SK-N-SH (cell line): ENCODE data around the gene EFNB1. TPM values are rescaled to one million over a fixed set of nuclear protein-coding genes. Genes with fewer than 3 reads are reported as not detected.

Experiments
- CTCF ChIA-PET: fragments of 300-600, 350-600 bp; formaldehyde crosslinking; extraction: SDS; loops from one replicate; lab custom pipeline; 2021; lab: Yijun Ruan, JAX
- POLR2A ChIA-PET: fragments of 350-600 bp; sonication (Branson Sonifier 250); formaldehyde crosslinking; extraction: SDS; loops from one replicate; lab custom pipeline; 2020; ENCODE audit warnings: antibody characterized with exemption, inconsistent platforms; lab: Yijun Ruan, JAX
- DNase-seq: peaks from one replicate; pipeline ENCODE4 v3.0.0; 2012
- H2AFZ ChIP-seq: fragments of 200-600 bp; sonication (generic); 2 replicates; pipeline ENCODE4 v1.8.1; 2016; ENCODE audit warnings: antibody characterized with exemption, mild to moderate bottlenecking, low read depth
- H3F3A ChIP-seq: fragments of 200-600 bp; sonication (generic); replicated peaks from 2 replicates; pipeline ENCODE3; 2016; ENCODE audit warnings: antibody characterized with exemption, mild to moderate bottlenecking; ENCODE audit not compliant: insufficient read depth
- H3K27ac ChIP-seq, 2 experiments: fragments of 200-500 bp in 1 of 2; fragments of 200-600 bp in 1 of 2; sonication (Bioruptor generic) in 1 of 2; sonication (generic), shearing (Covaris generic) in 1 of 2; 2 replicates each; pipeline versions ENCODE4 v1.5.1 to v1.6.1; 2014 to 2016; ENCODE audit warnings: low read depth in 2 of 2, inconsistent platforms in 1 of 2, low read length in 1 of 2, mild to moderate bottlenecking in 1 of 2, mixed read lengths in 1 of 2
- H3K27me3 ChIP-seq: fragments of 200-600 bp; sonication (generic), shearing (Covaris generic); 2 replicates; pipeline ENCODE4 v1.6.1; 2016; ENCODE audit warnings: mixed run types; ENCODE audit not compliant: insufficient read depth
- H3K36me3 ChIP-seq, 2 experiments: fragments of 200-500 bp in 1 of 2; fragments of 200-600 bp in 1 of 2; sonication (Bioruptor generic) in 1 of 2; sonication (generic) in 1 of 2; replicated peaks in 1 of 2; 2 replicates each; pipeline versions ENCODE3 to v1.5.1; 2014 to 2016; ENCODE audit warnings: low read length in 1 of 2, mild to moderate bottlenecking in 1 of 2; ENCODE audit not compliant: insufficient read depth in 2 of 2, control insufficient read depth in 1 of 2
- H3K4me1 ChIP-seq, 2 experiments: fragments of 200-500 bp in 1 of 2; fragments of 200-600 bp in 1 of 2; sonication (Bioruptor generic) in 1 of 2; sonication (generic), shearing (Covaris generic) in 1 of 2; 2 replicates each; pipeline versions ENCODE4 v1.5.1 to v1.6.1; 2014 to 2016; ENCODE audit warnings: low read depth in 1 of 2, low read length in 1 of 2, mixed run types in 1 of 2; ENCODE audit not compliant: insufficient read depth in 2 of 2, control insufficient read depth in 1 of 2
- H3K4me2 ChIP-seq: fragments of 200-600 bp; sonication (generic), shearing (Covaris generic); 2 replicates; pipeline ENCODE4 v1.6.1; 2017; ENCODE audit warnings: mixed run types
- H3K4me3 ChIP-seq, 2 experiments: fragments of 200-500 bp in 1 of 2; fragments of 200-600 bp in 1 of 2; sonication (Bioruptor generic) in 1 of 2; sonication (generic), shearing (Covaris generic) in 1 of 2; 2 replicates each; pipeline versions ENCODE4 v1.5.1 to v1.8.1; 2014 to 2016; ENCODE audit warnings: low read depth in 2 of 2, inconsistent platforms in 1 of 2, low read length in 1 of 2, mild to moderate bottlenecking in 1 of 2, mixed read lengths in 1 of 2, moderate library complexity in 1 of 2
- H3K79me2 ChIP-seq: fragments of 200-600 bp; sonication (generic); 2 replicates; pipeline ENCODE4 v1.8.1; 2017; ENCODE audit warnings: mild to moderate bottlenecking; ENCODE audit not compliant: insufficient read depth
- H3K9ac ChIP-seq: fragments of 200-600 bp; sonication (generic); 2 replicates; pipeline ENCODE4 v1.6.1; 2017; ENCODE audit warnings: mixed run types
- H3K9me2 ChIP-seq: fragments of 200-600 bp; sonication (generic); 2 replicates; pipeline ENCODE4 v1.6.1; 2017; ENCODE audit warnings: mixed run types
- H3K9me3 ChIP-seq: fragments of 200-600 bp; sonication (generic); 2 replicates; pipeline ENCODE4 v1.6.1; 2017; ENCODE audit warnings: mixed run types, mild to moderate bottlenecking, moderate library complexity
- H4K20me1 ChIP-seq: fragments of 200-600 bp; sonication (generic); 2 replicates; pipeline ENCODE4 v1.6.1; 2017; ENCODE audit warnings: mild to moderate bottlenecking, mixed run types; ENCODE audit not compliant: insufficient read depth
- ELF1 ChIP-seq: IDR thresholded peaks from 2 replicates; pipeline ENCODE4 v1.4.0; 2012
- FOSL2 ChIP-seq: IDR thresholded peaks from 2 replicates; pipeline ENCODE4 v1.4.0; 2012; ENCODE audit warnings: low read depth, mild to moderate bottlenecking, moderate library complexity, borderline replicate concordance
- FOXJ3 ChIP-seq: sonication (generic); formaldehyde crosslinking; IDR thresholded peaks from 2 replicates; pipeline ENCODE4 v1.5.1; 2020; ENCODE audit warnings: mild to moderate bottlenecking, missing genetic modification reagents
- FOXM1 ChIP-seq: IDR thresholded peaks from 2 replicates; pipeline ENCODE4 v1.4.0; 2012; ENCODE audit warnings: low read depth, mild to moderate bottlenecking
- GABPA ChIP-seq: IDR thresholded peaks from 2 replicates; pipeline ENCODE4 v1.4.0; 2012; ENCODE audit warnings: low read depth, mild to moderate bottlenecking
- JUND ChIP-seq: IDR thresholded peaks from 2 replicates; pipeline ENCODE4 v1.4.0; 2012
- MAX ChIP-seq: IDR thresholded peaks from 2 replicates; pipeline ENCODE4 v1.4.0; 2012; ENCODE audit warnings: low read depth
- MEF2A ChIP-seq: IDR thresholded peaks from 2 replicates; pipeline ENCODE4 v1.4.0; 2012; ENCODE audit warnings: low read depth, borderline replicate concordance
- MXI1 ChIP-seq: IDR thresholded peaks from 2 replicates; pipeline ENCODE4 v1.6.1; 2012; ENCODE audit warnings: mild to moderate bottlenecking, low read depth, low read length, improper control_type of control experiment
- NFIC ChIP-seq: IDR thresholded peaks from 2 replicates; pipeline ENCODE4 v1.4.0; 2012; ENCODE audit warnings: borderline replicate concordance
- POLR2AphosphoS5 ChIP-seq: IDR thresholded peaks from 2 replicates; pipeline ENCODE4 v1.6.1; 2012; ENCODE audit warnings: low read depth, low read length
- RAD21 ChIP-seq: IDR thresholded peaks from 2 replicates; pipeline ENCODE4 v1.6.1; 2012; ENCODE audit warnings: mild to moderate bottlenecking, low read length
- RFX5 ChIP-seq: IDR thresholded peaks from 2 replicates; pipeline ENCODE4 v1.6.1; 2012; ENCODE audit warnings: mild to moderate bottlenecking, improper control_type of control experiment, low read length
- SIN3A ChIP-seq: IDR thresholded peaks from 2 replicates; pipeline ENCODE4 v1.6.1; 2012; ENCODE audit warnings: low read depth, mild to moderate bottlenecking, low read length, moderate library complexity, borderline replicate concordance
- TAF1 ChIP-seq: IDR thresholded peaks from 2 replicates; pipeline ENCODE4 v1.6.1; 2012; ENCODE audit warnings: low read depth, mild to moderate bottlenecking, low read length, moderate library complexity, borderline replicate concordance
- TCF12 ChIP-seq: IDR thresholded peaks from 2 replicates; pipeline ENCODE4 v1.4.0; 2012
- TEAD4 ChIP-seq: IDR thresholded peaks from 2 replicates; pipeline ENCODE4 v1.4.0; 2012; ENCODE audit warnings: mild to moderate bottlenecking, borderline replicate concordance; ENCODE audit not compliant: insufficient read depth
- YY1 ChIP-seq: IDR thresholded peaks from 2 replicates; pipeline ENCODE4 v1.4.0; 2012; ENCODE audit warnings: low read depth, mild to moderate bottlenecking
- WGBS: methylation state at CpG from one replicate; pipeline ENCODE4 v1.1.6; 2017; ENCODE audit warnings: low lambda C conversion rate; 5-methylcytosine and 5-hydroxymethylcytosine counted together
- polyA plus RNA-seq, 3 experiments: library from polyadenylated mRNA; depleted of rRNA; stranded (reverse); fragments of >200 nt; gene quantifications; 2 replicates each; pipeline ENCODE4 v1.2.3, GENCODE V29; 2012
- TF ChIP-seq, protein P1 (sequence below): fragments of 150-350 bp; IDR thresholded peaks from 2 replicates; pipeline ENCODE4 v1.6.1; 2016; ENCODE audit warnings: mild to moderate bottlenecking, low read depth, low read length
- TF ChIP-seq, protein P2 (sequence below): fragments of 200-600 bp; sonication (generic); IDR thresholded peaks from 2 replicates; pipeline ENCODE4 v1.6.1; 2017; ENCODE audit warnings: antibody characterized with exemption, mild to moderate bottlenecking, moderate library complexity

Gene EFNB1
- polyA plus RNA-seq, 1 of the 3 experiments (the other 2 are of a cell fraction): 8.4 TPM

DNA sequence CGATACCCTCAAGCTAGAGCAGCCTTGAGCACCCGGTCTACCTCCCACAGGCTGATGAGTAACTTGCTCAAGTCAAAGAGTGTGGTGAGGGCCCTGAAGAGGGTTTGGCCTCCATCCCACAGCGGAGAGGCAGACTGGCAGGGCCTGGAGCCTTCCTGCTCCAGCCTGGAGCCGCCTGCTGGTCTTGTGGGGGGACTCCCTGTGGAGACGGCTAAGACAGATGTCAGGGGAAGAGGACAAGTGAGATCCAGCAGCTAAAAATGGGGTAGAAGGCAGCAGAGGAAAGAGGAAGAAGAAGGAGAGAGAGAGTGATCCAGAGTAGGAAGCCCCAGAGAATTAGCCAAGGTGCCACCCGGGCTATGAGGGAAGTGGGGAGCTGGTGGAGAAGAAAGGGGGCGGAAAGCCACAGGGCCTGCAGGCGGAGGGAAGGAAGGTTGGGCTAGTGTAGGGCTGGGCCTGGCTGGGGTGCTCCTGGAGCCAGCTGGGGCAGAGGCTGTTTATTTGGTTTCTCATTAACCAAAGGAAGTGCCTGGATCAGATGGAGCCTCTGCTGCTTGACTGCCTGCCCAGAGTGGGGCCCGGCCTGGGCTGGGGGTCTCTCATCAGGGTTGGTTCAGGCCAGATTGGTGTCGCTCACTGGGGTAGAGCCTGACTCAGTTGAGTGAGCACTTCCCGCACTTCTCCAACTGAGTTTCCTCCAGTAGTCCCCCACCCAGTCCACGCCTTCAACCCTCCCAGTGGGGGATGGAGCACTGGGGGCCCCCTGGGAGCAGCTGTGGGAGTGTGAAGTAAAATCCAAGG, 14.2 kb downstream of the EFNB1 start:
- TF ChIP-seq TCF12 (no peak), TAF1 (no peak), FOSL2 (no peak)
- TF ChIP-seq, protein P1, sequence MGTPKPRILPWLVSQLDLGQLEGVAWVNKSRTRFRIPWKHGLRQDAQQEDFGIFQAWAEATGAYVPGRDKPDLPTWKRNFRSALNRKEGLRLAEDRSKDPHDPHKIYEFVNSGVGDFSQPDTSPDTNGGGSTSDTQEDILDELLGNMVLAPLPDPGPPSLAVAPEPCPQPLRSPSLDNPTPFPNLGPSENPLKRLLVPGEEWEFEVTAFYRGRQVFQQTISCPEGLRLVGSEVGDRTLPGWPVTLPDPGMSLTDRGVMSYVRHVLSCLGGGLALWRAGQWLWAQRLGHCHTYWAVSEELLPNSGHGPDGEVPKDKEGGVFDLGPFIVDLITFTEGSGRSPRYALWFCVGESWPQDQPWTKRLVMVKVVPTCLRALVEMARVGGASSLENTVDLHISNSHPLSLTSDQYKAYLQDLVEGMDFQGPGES: no peak
- TF ChIP-seq, all 33 proteins: peak for 0
- H3K27ac ChIP-seq: no peak overlapping the region
- CTCF ChIA-PET: interaction anchor here (5.5 kb wide), 1 partner anchor 15 kb away, joined by 31 read pairs; the partner anchor contains the start of gene EFNB1
- no peak overlapping the region for H3K4me3 ChIP-seq
- H3K79me2 ChIP-seq: no peaks in the 10 kb centered on the region
- H3K27me3 ChIP-seq: no peaks in the 10 kb centered on the region; the same call in 1 of the 2 replicates
- POLR2A ChIA-PET: no interaction called here
- no peaks in the 10 kb centered on the region for H3K36me3 ChIP-seq
- peaks cover 0 to 7% of the 10 kb centered on the region in 2 experiments; a peak in 1 of 4 replicates for H3K4me1 ChIP-seq
- H4K20me1 ChIP-seq: no peaks in the 10 kb centered on the region
- no peak overlapping the region for H3K4me2 ChIP-seq
- DNase-seq: no peak
- no peak overlapping the region for H3K9ac ChIP-seq
- WGBS: 48% methylated on average over 8 of the region's 12 CpGs
- no peak overlapping the region for H2AFZ ChIP-seq
- no peaks in the 10 kb centered on the region for H3F3A ChIP-seq
- H3K9me3 ChIP-seq: no peaks in the 10 kb centered on the region
- no peaks in the 10 kb centered on the region for H3K9me2 ChIP-seq

- no peaks in the 10 kb centered on the region; the same call in 1 of the 2 replicates for H3K27me3 ChIP-seq
- TF ChIP-seq NFIC: no peak
- no peak for TF ChIP-seq TEAD4
- TF ChIP-seq GABPA: no peak
- TF ChIP-seq YY1: no peak
- no peak for TF ChIP-seq TAF1
- TF ChIP-seq ELF1: no peak
- no peak for TF ChIP-seq FOSL2
- TF ChIP-seq, protein P2, sequence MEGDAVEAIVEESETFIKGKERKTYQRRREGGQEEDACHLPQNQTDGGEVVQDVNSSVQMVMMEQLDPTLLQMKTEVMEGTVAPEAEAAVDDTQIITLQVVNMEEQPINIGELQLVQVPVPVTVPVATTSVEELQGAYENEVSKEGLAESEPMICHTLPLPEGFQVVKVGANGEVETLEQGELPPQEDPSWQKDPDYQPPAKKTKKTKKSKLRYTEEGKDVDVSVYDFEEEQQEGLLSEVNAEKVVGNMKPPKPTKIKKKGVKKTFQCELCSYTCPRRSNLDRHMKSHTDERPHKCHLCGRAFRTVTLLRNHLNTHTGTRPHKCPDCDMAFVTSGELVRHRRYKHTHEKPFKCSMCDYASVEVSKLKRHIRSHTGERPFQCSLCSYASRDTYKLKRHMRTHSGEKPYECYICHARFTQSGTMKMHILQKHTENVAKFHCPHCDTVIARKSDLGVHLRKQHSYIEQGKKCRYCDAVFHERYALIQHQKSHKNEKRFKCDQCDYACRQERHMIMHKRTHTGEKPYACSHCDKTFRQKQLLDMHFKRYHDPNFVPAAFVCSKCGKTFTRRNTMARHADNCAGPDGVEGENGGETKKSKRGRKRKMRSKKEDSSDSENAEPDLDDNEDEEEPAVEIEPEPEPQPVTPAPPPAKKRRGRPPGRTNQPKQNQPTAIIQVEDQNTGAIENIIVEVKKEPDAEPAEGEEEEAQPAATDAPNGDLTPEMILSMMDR: no peak
- TF ChIP-seq RAD21: no peak
- no peak for TF ChIP-seq FOXJ3 (CRISPR knock-in tag)
- TF ChIP-seq SIN3A: no peak
- TF ChIP-seq MAX: no peak
- no peak for TF ChIP-seq FOXM1
- no peak for TF ChIP-seq MEF2A
- no peak for TF ChIP-seq MXI1
- no peak for TF ChIP-seq POLR2AphosphoS5
- TF ChIP-seq JUND: no peak
- TF ChIP-seq RFX5: no peak
- POLR2A ChIA-PET: interaction anchor here (0.9 to 1.1 kb wide), 2 partner anchors 10 to 23 kb away, joined by 3 read pairs; no protein-coding TSS in a partner anchor
- no peak overlapping the region for H2AFZ ChIP-seq
- no peaks in the 10 kb centered on the region for H3K9me3 ChIP-seq
- DNase-seq: no peak
- H3F3A ChIP-seq: no peaks in the 10 kb centered on the region
- H3K4me1 ChIP-seq: peaks cover 0 to 7% of the 10 kb centered on the region in 2 experiments; a peak in 1 of 4 replicates
- CTCF ChIA-PET: interaction anchor here (0.6 to 5.5 kb wide), 2 partner anchors 16 to 278 kb away, joined by 3 to 31 read pairs; partner anchors contain the start of gene EFNB1
- H3K79me2 ChIP-seq: no peaks in the 10 kb centered on the region
- no peak overlapping the region for H3K9ac ChIP-seq
- no peak overlapping the region for H3K4me3 ChIP-seq
- H3K9me2 ChIP-seq: no peaks in the 10 kb centered on the region
- H3K4me2 ChIP-seq: no peak overlapping the region
- no peak overlapping the region for H3K27ac ChIP-seq
- no peaks in the 10 kb centered on the region for H4K20me1 ChIP-seq
- WGBS: 55% methylated on average over 1 of the region's 1 CpG
- H3K36me3 ChIP-seq: no peaks in the 10 kb centered on the region
Measured at GRCh38 chrX:68843992-68844391, 15.2 kb downstream of the EFNB1 start.
